ENCODE data around the gene HRG. TPM values are rescaled to one million over a fixed set of nuclear protein-coding genes. Genes with fewer than 3 reads are reported as not detected.
"Not testable (repeated sequence)": the region's sequence is repeated elsewhere in the genome, so short reads cannot be mapped to it uniquely, and the experiment has no call there.

Gene HRG
- total RNA-seq: not detected in 2 replicates

DNA sequence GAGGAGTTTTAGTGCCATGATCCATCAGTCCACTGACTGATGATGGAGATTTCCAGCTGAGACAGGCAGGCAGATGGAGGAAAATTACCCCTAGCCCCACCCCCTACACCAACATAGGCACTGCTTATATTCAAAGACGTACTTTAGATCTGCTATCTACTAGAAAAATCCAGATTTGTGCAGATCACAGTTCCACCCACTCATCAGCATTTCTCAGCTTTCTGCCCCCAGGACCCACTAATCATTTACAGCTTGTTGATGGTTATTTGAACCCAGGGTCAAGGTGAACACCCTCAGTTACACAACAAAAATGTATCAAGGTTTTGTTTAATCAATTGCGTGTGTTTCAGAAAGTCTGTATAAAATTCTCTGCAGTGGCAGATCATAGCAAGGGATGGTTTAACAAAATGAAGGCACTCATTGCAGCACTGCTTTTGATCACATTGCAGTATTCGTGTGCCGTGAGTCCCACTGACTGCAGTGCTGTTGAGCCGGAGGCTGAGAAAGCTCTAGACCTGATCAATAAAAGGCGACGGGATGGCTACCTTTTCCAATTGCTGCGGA is at the start of gene HRG:
Gene HRG (plus strand): TSS at position 390 of the 564 bp plus-strand sequence. CDS start 18 bp downstream, at position 408.
- DNase-seq: no peak

DNA sequence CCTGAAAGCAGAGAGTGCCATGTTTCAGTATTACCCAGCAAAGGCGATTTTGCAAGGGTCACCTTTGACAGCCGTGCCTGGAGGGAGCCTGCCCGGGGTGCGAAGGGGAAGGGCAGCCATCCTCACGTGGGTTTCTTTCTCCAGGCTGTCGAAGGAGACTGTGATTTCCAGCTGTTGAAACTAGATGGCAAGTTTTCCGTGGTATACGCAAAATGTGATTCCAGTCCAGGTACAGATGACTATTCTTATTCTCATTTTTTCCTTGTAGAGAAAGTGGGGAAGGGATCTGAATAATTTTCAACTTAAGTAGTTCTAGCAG is 49.6 kb upstream of the HRG start:
- DNase-seq: no peak

DNA sequence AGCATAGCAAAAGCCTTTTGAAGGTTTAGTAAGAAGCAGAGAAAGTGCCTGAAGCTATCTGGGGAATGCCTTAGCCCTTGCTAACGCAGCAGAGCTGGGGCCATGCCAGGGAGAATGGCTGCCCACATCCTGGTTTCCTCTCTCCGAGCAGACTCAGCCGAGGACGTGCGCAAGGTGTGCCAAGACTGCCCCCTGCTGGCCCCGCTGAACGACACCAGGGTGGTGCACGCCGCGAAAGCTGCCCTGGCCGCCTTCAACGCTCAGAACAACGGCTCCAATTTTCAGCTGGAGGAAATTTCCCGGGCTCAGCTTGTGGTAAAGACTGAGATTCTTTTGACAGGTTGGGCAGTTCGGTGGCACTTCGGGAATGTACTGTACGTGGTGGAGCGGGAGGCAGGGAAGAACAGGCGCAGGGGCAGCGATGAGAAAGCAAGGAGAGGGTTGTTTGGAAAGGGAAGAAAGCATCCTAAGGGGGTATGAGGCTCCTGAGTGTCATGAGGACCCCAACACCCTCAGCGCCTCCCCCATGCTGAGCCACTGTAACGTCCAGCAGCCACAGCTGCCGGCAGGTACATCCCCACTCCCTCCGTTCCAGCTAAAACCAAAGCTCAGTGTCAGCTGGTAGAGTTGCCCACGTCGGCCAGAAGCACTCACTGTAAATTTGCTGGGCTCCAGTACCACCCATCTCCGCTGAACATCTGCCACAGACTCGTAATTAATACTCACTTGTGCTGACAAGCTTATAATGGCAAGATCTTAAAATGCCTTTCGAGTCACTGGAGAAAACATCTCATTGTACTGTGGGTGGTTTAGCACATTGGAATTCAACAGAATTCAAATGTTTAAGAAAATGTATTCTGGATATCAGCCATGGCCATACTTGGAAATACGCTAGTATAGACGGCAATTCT is 48.5 kb upstream of the HRG start:
- peak; percentile 88 for DNase-seq

- DNase-seq: no peak
Observed at GRCh38 chr3:186618318-186618938, 47.4 kb upstream of the HRG start.

GRCh38 chr3:186619787-186620212 is 46.0 kb upstream of the HRG start:
- DNase-seq: no peak

DNA sequence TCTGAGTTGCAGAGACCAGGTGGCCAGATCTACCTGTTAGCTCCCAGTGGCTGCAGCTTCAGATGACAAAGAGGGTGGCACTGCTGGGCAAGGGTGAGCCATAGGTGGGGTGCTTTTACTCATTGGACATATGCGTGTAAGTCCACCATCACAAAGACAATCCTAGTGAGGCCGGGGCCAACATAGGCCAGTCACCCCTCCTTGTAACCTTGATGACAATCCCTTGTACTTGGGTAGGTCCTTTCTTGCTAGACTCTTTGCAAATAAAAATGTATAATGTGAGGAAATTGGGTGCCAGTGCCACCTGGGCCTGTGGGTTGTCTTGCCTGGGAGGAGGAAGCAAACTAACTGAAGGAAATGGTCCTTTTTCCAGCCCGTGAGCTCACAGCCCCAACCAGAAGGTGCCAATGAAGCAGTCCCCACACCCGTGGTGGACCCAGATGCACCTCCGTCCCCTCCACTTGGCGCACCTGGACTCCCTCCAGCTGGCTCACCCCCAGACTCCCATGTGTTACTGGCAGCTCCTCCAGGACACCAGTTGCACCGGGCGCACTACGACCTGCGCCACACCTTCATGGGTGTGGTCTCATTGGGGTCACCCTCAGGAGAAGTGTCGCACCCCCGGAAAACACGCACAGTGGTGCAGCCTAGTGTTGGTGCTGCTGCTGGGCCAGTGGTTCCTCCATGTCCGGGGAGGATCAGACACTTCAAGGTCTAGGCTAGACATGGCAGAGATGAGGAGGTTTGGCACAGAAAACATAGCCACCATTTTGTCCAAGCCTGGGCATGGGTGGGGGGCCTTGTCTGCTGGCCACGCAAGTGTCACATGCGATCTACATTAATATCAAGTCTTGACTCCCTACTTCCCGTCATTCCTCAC is 45.4 kb upstream of the HRG start:
- no peak for DNase-seq

- DNase-seq: no peak
Observed at GRCh38 chr3:186621894-186622650, 43.7 kb upstream of the HRG start.

DNA sequence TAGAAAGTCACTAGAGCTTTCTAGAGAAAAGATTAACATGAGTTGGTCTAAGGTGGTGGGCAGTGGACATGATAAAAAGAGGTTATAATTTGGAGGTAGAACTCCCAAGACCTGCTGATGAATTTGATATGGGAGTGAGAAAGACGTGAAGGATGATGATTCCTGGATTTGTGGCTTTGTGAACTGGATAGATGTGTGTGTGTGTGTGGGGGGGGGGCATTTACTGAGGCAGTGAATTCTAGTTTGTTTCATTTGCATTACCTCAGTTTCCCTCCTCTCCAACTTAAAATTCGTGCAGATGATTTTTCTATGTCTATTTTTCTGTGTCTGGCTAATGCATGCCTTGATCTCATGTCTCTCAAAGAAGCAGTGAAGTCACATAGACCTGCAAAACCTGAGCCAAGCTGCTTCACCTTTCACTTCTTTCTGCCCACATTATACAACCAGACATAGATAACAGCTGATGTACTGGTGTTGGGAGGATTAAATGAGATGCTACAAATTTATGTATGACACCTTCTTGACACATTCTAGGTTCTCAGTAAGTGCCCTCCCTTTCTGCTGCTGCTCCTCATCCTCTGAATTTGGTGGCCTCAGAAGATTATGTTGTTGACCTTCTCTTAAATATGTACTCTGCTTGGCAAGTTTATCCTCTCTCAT is 43.0 kb upstream of the HRG start:
- no peak for DNase-seq

DNA sequence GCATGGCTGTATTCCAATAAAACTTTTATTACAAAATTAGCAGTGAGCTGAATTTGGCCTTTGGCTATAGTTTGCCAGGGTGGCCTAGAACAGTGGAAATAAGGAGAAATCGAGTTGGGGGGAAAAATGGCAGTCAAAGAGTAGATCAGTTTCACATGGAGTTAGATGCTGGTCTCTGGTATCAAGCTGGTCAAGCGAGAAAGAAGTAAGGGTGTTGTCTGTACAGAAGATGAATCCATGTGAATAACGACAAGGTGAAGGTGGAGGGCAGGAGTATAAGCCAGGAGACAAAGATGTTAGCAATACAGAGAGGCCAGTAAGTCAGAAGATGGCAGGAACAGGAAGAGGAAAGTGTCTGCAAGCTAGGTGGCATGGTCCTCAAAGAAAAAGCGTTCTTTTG is 41.2 kb upstream of the HRG start:
- no peak for DNase-seq

DNA sequence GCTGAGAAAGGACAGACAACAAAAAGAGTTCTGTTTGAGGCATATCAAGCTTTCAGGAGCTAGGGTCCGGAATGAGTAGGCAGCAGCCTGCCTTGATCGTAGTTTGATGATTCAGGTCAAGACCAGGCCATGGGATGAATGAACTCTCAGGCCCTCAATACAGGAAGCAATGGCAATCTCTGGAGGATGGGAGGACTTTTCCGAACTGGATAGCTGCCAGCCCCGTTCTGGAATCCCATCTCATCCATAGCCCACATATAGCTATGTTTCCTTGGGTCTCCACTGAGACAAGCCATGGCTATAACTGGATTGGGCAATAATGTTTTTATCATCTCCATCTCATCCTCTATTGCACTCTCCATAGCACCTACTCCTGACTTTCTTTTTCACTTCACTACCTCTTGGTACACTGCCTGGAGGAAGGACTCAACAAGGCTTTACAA is 40.2 kb upstream of the HRG start:
- no peak for DNase-seq

GRCh38 chr3:186626254-186626847 is 39.5 kb upstream of the HRG start:
- no peak for DNase-seq

- DNase-seq: no peak
Observed at GRCh38 chr3:186627852-186628414, 37.9 kb upstream of the HRG start.

- no peak for DNase-seq
Observed at GRCh38 chr3:186628756-186629155, 37.1 kb upstream of the HRG start.

GRCh38 chr3:186630950-186631641 is 34.7 kb upstream of the HRG start:
- no peak for DNase-seq

DNA sequence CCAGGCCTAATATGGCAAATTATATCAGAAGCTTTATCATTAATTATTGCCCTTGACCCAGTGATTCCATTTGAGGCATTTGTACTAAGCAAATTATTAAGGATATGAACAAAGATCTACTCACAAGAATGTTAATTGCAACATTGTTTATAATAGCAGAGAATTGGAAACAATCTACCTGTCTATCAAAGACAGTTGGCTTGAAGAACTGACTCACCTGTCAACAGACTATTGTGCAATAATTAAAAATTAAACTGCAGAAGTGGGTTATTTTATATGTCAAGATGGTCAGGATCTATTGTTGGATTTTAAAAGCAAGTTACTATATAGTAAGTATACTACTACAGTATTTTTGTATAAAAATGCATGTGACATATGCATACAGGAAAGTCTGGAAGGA is 32.3 kb upstream of the HRG start:
- no peak for DNase-seq

- DNase-seq: not testable (repeated sequence)
Observed at GRCh38 chr3:186634207-186634606, 31.6 kb upstream of the HRG start.

- no peak for DNase-seq
Observed at GRCh38 chr3:186635532-186635931, 30.3 kb upstream of the HRG start.

GRCh38 chr3:186636536-186636935 is 29.3 kb upstream of the HRG start:
- DNase-seq: no peak

- DNase-seq: no peak
Observed at GRCh38 chr3:186637686-186638085, 28.1 kb upstream of the HRG start.

- DNase-seq: no peak
Observed at GRCh38 chr3:186638259-186638658, 27.6 kb upstream of the HRG start.
